Adipocyte (in vitro differentiated cells): ENCODE data around the gene NETO1.
A peak's percentile ranks its signal among the peaks of the same experiment; 100 is the strongest.

ENCODE experiments used
- DNase-seq: peaks from one replicate; pipeline ENCODE4 v3.0.0-alpha.2; 2015; ENCODE audit warnings: low read depth
- H3K27me3 ChIP-seq: replicated peaks from 2 replicates; pipeline ENCODE4 v1.7.0; 2013; ENCODE audit warnings: mild to moderate bottlenecking, low read length, moderate library complexity; ENCODE audit not compliant: control insufficient read depth, insufficient read depth
- H3K36me3 ChIP-seq: 2 replicates; pipeline ENCODE4 v1.7.0; 2013; ENCODE audit warnings: low read length, mild to moderate bottlenecking, moderate library complexity; ENCODE audit not compliant: control insufficient read depth, insufficient read depth, severe bottlenecking
- H3K4me1 ChIP-seq: 2 replicates; pipeline ENCODE4 v1.7.0; 2013; ENCODE audit warnings: mild to moderate bottlenecking, low read length, moderate library complexity; ENCODE audit not compliant: control insufficient read depth, insufficient read depth
- H3K4me3 ChIP-seq: 2 replicates; pipeline ENCODE4 v1.7.0; 2013; ENCODE audit warnings: mild to moderate bottlenecking, low read length, moderate library complexity
- H3K9ac ChIP-seq: 2 replicates; pipeline ENCODE4 v1.7.0; 2013; ENCODE audit warnings: mild to moderate bottlenecking, low read length, moderate library complexity
- H3K9me3 ChIP-seq: 2 replicates; pipeline ENCODE4 v1.7.0; 2013; ENCODE audit warnings: mild to moderate bottlenecking, low read length, moderate library complexity; ENCODE audit not compliant: control insufficient read depth

Gene NETO1

GRCh38 chr18:72721330-72721729 is 146.5 kb downstream of the NETO1 start:
- Histone ChIP-seq H3K36me3 (no peaks in the 10 kb centered on the region), H3K9me3 (no peaks in the 10 kb centered on the region), H3K9ac (no peak overlapping the region), H3K27me3 (no peaks in the 10 kb centered on the region), H3K4me1 (no peaks in the 10 kb centered on the region), H3K4me3 (no peak overlapping the region)
- no peak for DNase-seq

- DNase-seq: no peak
- H3K4me1 ChIP-seq: no peaks in the 10 kb centered on the region
- no peaks in the 10 kb centered on the region for H3K27me3 ChIP-seq
- H3K9me3 ChIP-seq: no peaks in the 10 kb centered on the region
- H3K9ac ChIP-seq: no peak overlapping the region
- H3K36me3 ChIP-seq: no peaks in the 10 kb centered on the region
- H3K4me3 ChIP-seq: no peak overlapping the region
Measured at GRCh38 chr18:72720116-72720515, 147.7 kb downstream of the NETO1 start.

GRCh38 chr18:72704202-72704601 is 163.6 kb downstream of the NETO1 start:
- DNase-seq: no peak
- H3K27me3 ChIP-seq: no peaks in the 10 kb centered on the region

GRCh38 chr18:72700961-72701710 is 166.7 kb downstream of the NETO1 start:
- Histone ChIP-seq H3K4me3 (no peak overlapping the region), H3K4me1 (no peaks in the 10 kb centered on the region), H3K9me3 (no peaks in the 10 kb centered on the region), H3K27me3 (no peaks in the 10 kb centered on the region), H3K9ac (no peak overlapping the region), H3K36me3 (no peaks in the 10 kb centered on the region)
- DNase-seq: peak; percentile 79

More at GRCh38 chr18:72704202-72704601, 163.6 kb downstream of the NETO1 start:
- H3K4me1 ChIP-seq: no peaks in the 10 kb centered on the region
- H3K9ac ChIP-seq: no peak overlapping the region
- H3K9me3 ChIP-seq: no peaks in the 10 kb centered on the region
- no peaks in the 10 kb centered on the region for H3K36me3 ChIP-seq
- H3K4me3 ChIP-seq: no peak overlapping the region

GRCh38 chr18:72697706-72698105 is 170.1 kb downstream of the NETO1 start:
- Histone ChIP-seq H3K9ac (no peak overlapping the region), H3K4me1 (no peaks in the 10 kb centered on the region), H3K27me3 (no peaks in the 10 kb centered on the region), H3K9me3 (no peaks in the 10 kb centered on the region), H3K4me3 (no peak overlapping the region), H3K36me3 (no peaks in the 10 kb centered on the region)
- no peak for DNase-seq

- Histone ChIP-seq H3K36me3 (no peaks in the 10 kb centered on the region), H3K9me3 (no peaks in the 10 kb centered on the region), H3K4me3 (no peak overlapping the region), H3K9ac (no peak overlapping the region), H3K4me1 (peaks cover 3% of the 10 kb centered on the region), H3K27me3 (no peaks in the 10 kb centered on the region)
- DNase-seq: no peak
Measured at GRCh38 chr18:72692595-72692994, 175.2 kb downstream of the NETO1 start.
